ENCODE measurements around the gene MIPOL1. TPM values are rescaled to one million over a fixed set of nuclear protein-coding genes. Genes with fewer than 3 reads are reported as not detected.
"Not testable (repeated sequence)": the region's sequence is repeated elsewhere in the genome, so short reads cannot be mapped to it uniquely, and the experiment has no call there.

The MIPOL1 gene
- total and polyA plus RNA-seq, 7 donors, result 0.77 to 5.6 (median 5.1) TPM

- H3K4me3 ChIP-seq, result no peak overlapping the region
- TF ChIP-seq CTCF (IDR thresholded peaks at IDR 0.05), result no peak
- WGBS, 3 donors, result 91 to 96% (median 93%) methylated on average over 2 of the region's 2 CpGs
- no peaks in the 10 kb centered on the region for H3K9me3 ChIP-seq
- no peaks in the 10 kb centered on the region for H3K36me3 ChIP-seq (ENCODE audit: insufficient read depth in 1 of 2, low read depth in 1 of 2)
- no peaks in the 10 kb centered on the region for H3K27me3 ChIP-seq (ENCODE audit: insufficient read depth in 3 of 3, low read length in 2 of 3)
- ATAC-seq, result no peak
- intact Hi-C loops (cut with DNase I), result no loop called here
- no peak for DNase-seq
- peaks cover 6% of the 10 kb centered on the region for H3K4me1 ChIP-seq
- no peak overlapping the region for H3K27ac ChIP-seq
These were observed 4.0 kb downstream of the MIPOL1 start for GRCh38 chr14:37201724-37202123.

- Histone ChIP-seq H3K4me3 (no peak overlapping the region), H3K4me1 (peaks cover 6% of the 10 kb centered on the region), H3K9me3 (no peaks in the 10 kb centered on the region), H3K27ac (no peak overlapping the region), H3K27me3 (ENCODE audit: insufficient read depth in 3 of 3, low read length in 2 of 3) (no peaks in the 10 kb centered on the region), H3K36me3 (ENCODE audit: insufficient read depth in 1 of 2, low read depth in 1 of 2) (no peaks in the 10 kb centered on the region)
- no peak for ATAC-seq
- no peak for TF ChIP-seq CTCF (IDR thresholded peaks at IDR 0.05)
- WGBS, 3 donors, result 89 to 93% (median 90%) methylated on average over 2 of the region's 2 CpGs
- intact Hi-C loops (cut with DNase I), result no loop called here
- DNase-seq, result no peak
These were observed 4.5 kb downstream of the MIPOL1 start for GRCh38 chr14:37202265-37202664.

GRCh38 chr14:37202812-37203211 lies 5.1 kb downstream of the MIPOL1 start:
- intact Hi-C loops (cut with DNase I), result no loop called here
- ATAC-seq (no peak), DNase-seq (no peak)
- WGBS, 3 donors, result 87 to 94% (median 93%) methylated on average over 2 of the region's 2 CpGs
- no peaks in the 10 kb centered on the region for H3K9me3 ChIP-seq
- H3K27ac ChIP-seq, result no peak overlapping the region
- no peaks in the 10 kb centered on the region for H3K36me3 ChIP-seq (ENCODE audit: insufficient read depth in 1 of 2, low read depth in 1 of 2)
- TF ChIP-seq CTCF (IDR thresholded peaks at IDR 0.05), result no peak
- H3K4me3 ChIP-seq, result no peak overlapping the region
- H3K27me3 ChIP-seq (ENCODE audit: insufficient read depth in 3 of 3, low read length in 2 of 3), result no peaks in the 10 kb centered on the region
- peaks cover 6% of the 10 kb centered on the region for H3K4me1 ChIP-seq

GRCh38 chr14:37203423-37203822 lies 5.7 kb downstream of the MIPOL1 start:
- Histone ChIP-seq H3K9me3 (no peaks in the 10 kb centered on the region), H3K27ac (no peak overlapping the region), H3K36me3 (ENCODE audit: insufficient read depth in 1 of 2, low read depth in 1 of 2) (no peaks in the 10 kb centered on the region), H3K4me1 (peaks cover 6% of the 10 kb centered on the region), H3K4me3 (no peak overlapping the region), H3K27me3 (ENCODE audit: insufficient read depth in 3 of 3, low read length in 2 of 3) (no peaks in the 10 kb centered on the region)
- DNase-seq, result no peak
- ATAC-seq, result no peak
- WGBS, 3 donors, result 91 to 95% (median 94%) methylated on average over 1 of the region's 1 CpG
- no peak for TF ChIP-seq CTCF (IDR thresholded peaks at IDR 0.05)
- intact Hi-C loops (cut with DNase I), result no loop called here

- H3K4me3 ChIP-seq; intact Hi-C loops (cut with DNase I); ATAC-seq; H3K27ac ChIP-seq; H3K36me3 ChIP-seq (ENCODE audit: insufficient read depth in 1 of 2, low read depth in 1 of 2); DNase-seq; H3K9me3 ChIP-seq; H3K4me1 ChIP-seq; H3K27me3 ChIP-seq (ENCODE audit: insufficient read depth in 3 of 3, low read length in 2 of 3): not testable (repeated sequence)
- 94 to 97% (median 97%) methylated on average over 7 of the region's 7 CpGs for WGBS, 3 donors
These were observed 8.2 kb downstream of the MIPOL1 start for GRCh38 chr14:37205623-37206605.

GRCh38 chr14:37209617-37210016 lies 11.9 kb downstream of the MIPOL1 start:
- intact Hi-C loops (cut with DNase I); DNase-seq; H3K4me1 ChIP-seq; H3K4me3 ChIP-seq; H3K27me3 ChIP-seq (ENCODE audit: insufficient read depth in 3 of 3, low read length in 2 of 3); H3K9me3 ChIP-seq; ATAC-seq; H3K27ac ChIP-seq; H3K36me3 ChIP-seq (ENCODE audit: insufficient read depth in 1 of 2, low read depth in 1 of 2): not testable (repeated sequence)
- WGBS, 3 donors, result 85 to 98% (median 96%) methylated on average over 2 of the region's 2 CpGs

All from psoas muscle (tissue), 8 donors.